Measurements from ENCODE around the gene RNU1-2. TPM values are rescaled to one million over a fixed set of nuclear protein-coding genes. Genes with fewer than 3 reads are reported as not detected.
A peak's percentile ranks its signal among the peaks of the same experiment; 100 is the strongest.
"Not testable (repeated sequence)": the region's sequence is repeated elsewhere in the genome, so short reads cannot be mapped to it uniquely, and the experiment has no call there.

Gene RNU1-2
- total RNA-seq, 1 donor from 2014 or later = 1,356 TPM

- H3K27me3 Mint-ChIP-seq (ENCODE audit: low read depth, unreplicated experiment); H3K27ac ChIP-seq (ENCODE audit: low read depth, low read length); H4K20me1 ChIP-seq (ENCODE audit: insufficient read depth, low read length); H3K4me1 Mint-ChIP-seq (ENCODE audit: low read depth, unreplicated experiment); H3K27me3 ChIP-seq (ENCODE audit: insufficient read depth, low read length); DNase-seq (ENCODE audit: low read depth); H3K4me1 ChIP-seq (ENCODE audit: insufficient read depth, low read length); H3K79me2 ChIP-seq (ENCODE audit: insufficient read depth, low read length); H3K4me2 ChIP-seq (ENCODE audit: low read length); H3K4me3 ChIP-seq (ENCODE audit: insufficient read depth, low read depth, low read length); H3K9me3 Mint-ChIP-seq (ENCODE audit: unreplicated experiment); H2AFZ ChIP-seq (ENCODE audit: low read depth, low read length); H3K9me3 ChIP-seq (ENCODE audit: insufficient read depth, low read depth, low read length); H3K36me3 Mint-ChIP-seq (ENCODE audit: low read depth, unreplicated experiment); FAIRE-seq; H3K9ac ChIP-seq (ENCODE audit: low read length); H3K36me3 ChIP-seq (ENCODE audit: insufficient read depth, low read length): not testable (repeated sequence)
- Mint-ChIP-seq H3K4me3 (ENCODE audit: unreplicated experiment) (peak overlapping the region; percentile 50), H3K27ac (ENCODE audit: unreplicated experiment) (peak overlapping the region; percentile 56)
These were observed 1.4 kb upstream of the RNU1-2 start for GRCh38 chr1:16894338-16894737.

- H3K36me3 ChIP-seq (ENCODE audit: insufficient read depth, low read length); H3K4me1 Mint-ChIP-seq (ENCODE audit: low read depth, unreplicated experiment); DNase-seq (ENCODE audit: low read depth); H3K4me1 ChIP-seq (ENCODE audit: insufficient read depth, low read length); H3K9me3 Mint-ChIP-seq (ENCODE audit: unreplicated experiment); H3K36me3 Mint-ChIP-seq (ENCODE audit: low read depth, unreplicated experiment); H3K79me2 ChIP-seq (ENCODE audit: insufficient read depth, low read length); FAIRE-seq; H3K27me3 ChIP-seq (ENCODE audit: insufficient read depth, low read length); H3K9me3 ChIP-seq (ENCODE audit: insufficient read depth, low read depth, low read length); H3K27me3 Mint-ChIP-seq (ENCODE audit: low read depth, unreplicated experiment); H4K20me1 ChIP-seq (ENCODE audit: insufficient read depth, low read length): not testable (repeated sequence)
- Histone ChIP-seq H3K4me2 (ENCODE audit: low read length) (peak overlapping the region; percentile 82), H3K9ac (ENCODE audit: low read length) (peak overlapping the region; percentile 95), H3K4me3 (ENCODE audit: insufficient read depth, low read depth, low read length) (peak overlapping the region; percentile 58), H3K27ac (ENCODE audit: low read depth, low read length) (peak overlapping the region; percentile 100), H2AFZ (ENCODE audit: low read depth, low read length) (peak overlapping the region; percentile 97)
- Mint-ChIP-seq H3K27ac (ENCODE audit: unreplicated experiment) (peak overlapping the region; percentile 100), H3K4me3 (ENCODE audit: unreplicated experiment) (peak overlapping the region; percentile 81)
These were observed 565 bp upstream of the RNU1-2 start for GRCh38 chr1:16895233-16895597.

GRCh38 chr1:16896316-16897055, 706 bp downstream of the RNU1-2 start:
- Mint-ChIP-seq H3K4me3 (ENCODE audit: unreplicated experiment) (peak overlapping the region; percentile 58), H3K27ac (ENCODE audit: unreplicated experiment) (peak overlapping the region; percentile 100)
- H4K20me1 ChIP-seq (ENCODE audit: insufficient read depth, low read length); H3K4me1 ChIP-seq (ENCODE audit: insufficient read depth, low read length); H3K36me3 ChIP-seq (ENCODE audit: insufficient read depth, low read length); H3K27me3 Mint-ChIP-seq (ENCODE audit: low read depth, unreplicated experiment); H3K27ac ChIP-seq (ENCODE audit: low read depth, low read length); H3K27me3 ChIP-seq (ENCODE audit: insufficient read depth, low read length); H2AFZ ChIP-seq (ENCODE audit: low read depth, low read length); H3K9me3 Mint-ChIP-seq (ENCODE audit: unreplicated experiment); H3K36me3 Mint-ChIP-seq (ENCODE audit: low read depth, unreplicated experiment); H3K79me2 ChIP-seq (ENCODE audit: insufficient read depth, low read length); H3K4me1 Mint-ChIP-seq (ENCODE audit: low read depth, unreplicated experiment); H3K9me3 ChIP-seq (ENCODE audit: insufficient read depth, low read depth, low read length); FAIRE-seq: not testable (repeated sequence)
- peak overlapping the region; percentile 40 for H3K9ac ChIP-seq (ENCODE audit: low read length)
- peak overlapping the region; percentile 75 for H3K4me2 ChIP-seq (ENCODE audit: low read length)
- H3K4me3 ChIP-seq (ENCODE audit: insufficient read depth, low read depth, low read length) = peak overlapping the region; percentile 1
- peak; percentile 64 for DNase-seq (ENCODE audit: low read depth)

- not testable (repeated sequence) for H3K27ac Mint-ChIP-seq (ENCODE audit: unreplicated experiment); H3K9me3 Mint-ChIP-seq (ENCODE audit: unreplicated experiment)
These were observed 1.9 kb downstream of the RNU1-2 start for GRCh38 chr1:16897653-16898052.

GRCh38 chr1:16898298-16898697, 2.5 kb downstream of the RNU1-2 start:
- not testable (repeated sequence) for H3K4me2 ChIP-seq (ENCODE audit: low read length); DNase-seq (ENCODE audit: low read depth); FAIRE-seq; H3K9me3 Mint-ChIP-seq (ENCODE audit: unreplicated experiment); H3K36me3 Mint-ChIP-seq (ENCODE audit: low read depth, unreplicated experiment); H4K20me1 ChIP-seq (ENCODE audit: insufficient read depth, low read length); H3K4me3 Mint-ChIP-seq (ENCODE audit: unreplicated experiment); H3K9ac ChIP-seq (ENCODE audit: low read length); H3K79me2 ChIP-seq (ENCODE audit: insufficient read depth, low read length); H3K27ac ChIP-seq (ENCODE audit: low read depth, low read length); H3K27ac Mint-ChIP-seq (ENCODE audit: unreplicated experiment); H3K36me3 ChIP-seq (ENCODE audit: insufficient read depth, low read length); H3K4me3 ChIP-seq (ENCODE audit: insufficient read depth, low read depth, low read length); H3K27me3 ChIP-seq (ENCODE audit: insufficient read depth, low read length); H3K9me3 ChIP-seq (ENCODE audit: insufficient read depth, low read depth, low read length); H3K27me3 Mint-ChIP-seq (ENCODE audit: low read depth, unreplicated experiment); H2AFZ ChIP-seq (ENCODE audit: low read depth, low read length)
- peaks cover 12% of the 10 kb centered on the region for H3K4me1 Mint-ChIP-seq (ENCODE audit: low read depth, unreplicated experiment)
- peaks cover 12% of the 10 kb centered on the region for H3K4me1 ChIP-seq (ENCODE audit: insufficient read depth, low read length)

More at GRCh38 chr1:16897653-16898052, 1.9 kb downstream of the RNU1-2 start:
- not testable (repeated sequence) for H2AFZ ChIP-seq (ENCODE audit: low read depth, low read length); H3K4me3 Mint-ChIP-seq (ENCODE audit: unreplicated experiment); H3K36me3 Mint-ChIP-seq (ENCODE audit: low read depth, unreplicated experiment); H3K4me1 ChIP-seq (ENCODE audit: insufficient read depth, low read length); H3K79me2 ChIP-seq (ENCODE audit: insufficient read depth, low read length); H3K4me1 Mint-ChIP-seq (ENCODE audit: low read depth, unreplicated experiment); H3K27me3 Mint-ChIP-seq (ENCODE audit: low read depth, unreplicated experiment); DNase-seq (ENCODE audit: low read depth); H3K4me2 ChIP-seq (ENCODE audit: low read length); FAIRE-seq; H3K4me3 ChIP-seq (ENCODE audit: insufficient read depth, low read depth, low read length); H3K36me3 ChIP-seq (ENCODE audit: insufficient read depth, low read length); H3K27ac ChIP-seq (ENCODE audit: low read depth, low read length); H3K27me3 ChIP-seq (ENCODE audit: insufficient read depth, low read length); H4K20me1 ChIP-seq (ENCODE audit: insufficient read depth, low read length); H3K9ac ChIP-seq (ENCODE audit: low read length); H3K9me3 ChIP-seq (ENCODE audit: insufficient read depth, low read depth, low read length)

GRCh38 chr1:16899020-16899419, 3.2 kb downstream of the RNU1-2 start:
- H2AFZ ChIP-seq (ENCODE audit: low read depth, low read length); H3K27me3 ChIP-seq (ENCODE audit: insufficient read depth, low read length); H3K4me3 ChIP-seq (ENCODE audit: insufficient read depth, low read depth, low read length); H3K27ac Mint-ChIP-seq (ENCODE audit: unreplicated experiment); H3K9me3 Mint-ChIP-seq (ENCODE audit: unreplicated experiment); H4K20me1 ChIP-seq (ENCODE audit: insufficient read depth, low read length); H3K36me3 ChIP-seq (ENCODE audit: insufficient read depth, low read length); FAIRE-seq; H3K79me2 ChIP-seq (ENCODE audit: insufficient read depth, low read length); H3K36me3 Mint-ChIP-seq (ENCODE audit: low read depth, unreplicated experiment); H3K9me3 ChIP-seq (ENCODE audit: insufficient read depth, low read depth, low read length); H3K9ac ChIP-seq (ENCODE audit: low read length); H3K4me2 ChIP-seq (ENCODE audit: low read length); H3K27me3 Mint-ChIP-seq (ENCODE audit: low read depth, unreplicated experiment); DNase-seq (ENCODE audit: low read depth); H3K4me3 Mint-ChIP-seq (ENCODE audit: unreplicated experiment); H3K27ac ChIP-seq (ENCODE audit: low read depth, low read length): not testable (repeated sequence)
- H3K4me1 ChIP-seq (ENCODE audit: insufficient read depth, low read length) = peaks cover 17% of the 10 kb centered on the region
- peaks cover 15% of the 10 kb centered on the region for H3K4me1 Mint-ChIP-seq (ENCODE audit: low read depth, unreplicated experiment)

All from astrocyte (in vitro differentiated cells and primary cell).